Measurements from ENCODE around the gene RHBG. TPM values are rescaled to one million over a fixed set of nuclear protein-coding genes. Genes with fewer than 3 reads are reported as not detected.

The RHBG gene
- total RNA-seq, 4 donors from 2014 or later, result not detected

GRCh38 chr1:156407344-156407743 lies 38.3 kb downstream of the RHBG start:
- H3K27me3 ChIP-seq, result no peaks in the 10 kb centered on the region
- TF ChIP-seq, protein P1, sequence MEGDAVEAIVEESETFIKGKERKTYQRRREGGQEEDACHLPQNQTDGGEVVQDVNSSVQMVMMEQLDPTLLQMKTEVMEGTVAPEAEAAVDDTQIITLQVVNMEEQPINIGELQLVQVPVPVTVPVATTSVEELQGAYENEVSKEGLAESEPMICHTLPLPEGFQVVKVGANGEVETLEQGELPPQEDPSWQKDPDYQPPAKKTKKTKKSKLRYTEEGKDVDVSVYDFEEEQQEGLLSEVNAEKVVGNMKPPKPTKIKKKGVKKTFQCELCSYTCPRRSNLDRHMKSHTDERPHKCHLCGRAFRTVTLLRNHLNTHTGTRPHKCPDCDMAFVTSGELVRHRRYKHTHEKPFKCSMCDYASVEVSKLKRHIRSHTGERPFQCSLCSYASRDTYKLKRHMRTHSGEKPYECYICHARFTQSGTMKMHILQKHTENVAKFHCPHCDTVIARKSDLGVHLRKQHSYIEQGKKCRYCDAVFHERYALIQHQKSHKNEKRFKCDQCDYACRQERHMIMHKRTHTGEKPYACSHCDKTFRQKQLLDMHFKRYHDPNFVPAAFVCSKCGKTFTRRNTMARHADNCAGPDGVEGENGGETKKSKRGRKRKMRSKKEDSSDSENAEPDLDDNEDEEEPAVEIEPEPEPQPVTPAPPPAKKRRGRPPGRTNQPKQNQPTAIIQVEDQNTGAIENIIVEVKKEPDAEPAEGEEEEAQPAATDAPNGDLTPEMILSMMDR (IDR thresholded peaks at IDR 0.05), result no peak
- TF ChIP-seq POLR2A (IDR thresholded peaks at IDR 0.05), result no peak

DNA sequence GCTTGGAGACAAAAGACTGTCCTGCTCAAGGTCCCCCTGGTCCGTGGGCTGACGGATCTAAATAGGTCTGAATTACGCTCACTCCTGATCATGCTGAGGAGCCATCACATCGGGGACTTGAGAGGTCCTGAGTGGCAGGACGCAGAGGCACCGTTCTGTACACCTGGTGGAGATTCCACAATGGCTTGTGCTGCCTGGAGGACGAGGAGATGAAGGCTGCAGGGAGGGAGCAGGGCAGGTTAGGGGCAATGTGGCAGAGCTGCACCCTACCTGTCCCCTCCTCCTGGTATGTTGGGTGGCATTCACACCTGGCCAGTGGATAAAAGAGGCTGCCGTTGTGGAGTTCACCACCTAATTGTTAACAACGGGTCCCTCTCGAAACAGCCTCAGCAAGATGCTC lies 38.7 kb downstream of the RHBG start:
- Histone ChIP-seq H3K9me3 (no peaks in the 10 kb centered on the region), H3K4me3 (replicated peaks in 1 of 3) (no peak overlapping the region), H3K27ac (no peak overlapping the region), H3K27me3 (no peaks in the 10 kb centered on the region), H3K36me3 (no peaks in the 10 kb centered on the region), H3K4me1 (no peaks in the 10 kb centered on the region)
- no peak for DNase-seq
- intact Hi-C loops (cut with DNase I), result no loop called here
- 66 to 69% methylated on average over 7 to 10 of the region's 10 CpGs for WGBS, 2 donors
- TF ChIP-seq, protein P1 (IDR thresholded peaks at IDR 0.05), result no peak
- TF ChIP-seq POLR2A (IDR thresholded peaks at IDR 0.05), result no peak

More at GRCh38 chr1:156407344-156407743, 38.3 kb downstream of the RHBG start:
- Histone ChIP-seq H3K4me1 (no peaks in the 10 kb centered on the region), H3K4me3 (replicated peaks in 1 of 3) (no peak overlapping the region), H3K9me3 (no peaks in the 10 kb centered on the region), H3K27ac (no peak overlapping the region), H3K36me3 (no peaks in the 10 kb centered on the region)
- intact Hi-C loops (cut with DNase I), result no loop called here
- 74 to 85% methylated on average over 4 to 6 of the region's 6 CpGs for WGBS, 2 donors
- DNase-seq, result no peak

DNA sequence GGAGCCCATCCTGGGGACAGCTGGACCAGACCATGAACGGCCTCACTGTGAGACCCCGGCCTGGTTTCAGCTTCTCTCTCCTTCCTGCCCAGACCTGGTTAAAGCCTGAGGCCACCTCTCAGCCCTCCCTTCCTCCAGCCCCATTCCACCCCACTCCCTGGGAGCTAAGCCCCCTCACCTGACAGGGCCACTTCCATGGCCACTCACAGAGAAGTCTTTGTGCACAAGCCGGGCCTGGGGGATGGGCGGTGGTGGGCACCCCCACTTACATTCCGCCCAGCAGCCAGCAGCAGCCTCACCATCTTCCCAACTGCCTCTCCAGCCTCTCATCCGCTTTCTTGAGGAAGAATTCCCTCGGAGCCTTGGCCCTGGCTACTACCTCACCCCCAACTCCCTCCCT lies 40.4 kb downstream of the RHBG start:
- TF ChIP-seq, protein P1 (IDR thresholded peaks at IDR 0.05), result no peak
- no peak for TF ChIP-seq POLR2A (IDR thresholded peaks at IDR 0.05)
- no peaks in the 10 kb centered on the region for H3K27me3 ChIP-seq
- H3K27ac ChIP-seq, result no peak overlapping the region
- H3K36me3 ChIP-seq, result no peaks in the 10 kb centered on the region
- intact Hi-C loops (cut with DNase I), result no loop called here
- H3K4me1 ChIP-seq, result no peaks in the 10 kb centered on the region
- H3K9me3 ChIP-seq, result no peaks in the 10 kb centered on the region
- H3K4me3 ChIP-seq (replicated peaks in 1 of 3), result no peak overlapping the region
- 82 to 88% methylated on average over 7 of the region's 7 CpGs for WGBS, 2 donors
- DNase-seq, result no peak

DNA sequence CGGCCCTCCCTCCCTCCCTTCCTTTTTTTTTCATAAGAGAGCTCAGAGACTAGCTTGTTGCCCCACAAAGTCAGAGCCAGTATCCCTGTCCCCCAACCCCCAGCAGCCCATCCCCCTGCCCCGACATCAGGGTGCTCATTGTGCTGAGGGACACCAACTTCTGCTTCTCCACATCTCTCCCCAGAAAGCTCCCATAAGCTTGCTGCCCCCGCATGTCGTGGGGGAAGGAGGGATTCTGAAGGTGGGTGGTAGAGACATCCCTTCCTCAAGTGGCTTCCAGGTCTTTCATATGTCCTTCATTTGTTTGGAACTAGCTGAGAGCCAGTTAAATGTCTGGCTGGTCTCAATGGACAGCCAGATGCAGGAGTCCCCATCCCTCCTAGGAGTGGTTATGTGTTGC lies 41.2 kb downstream of the RHBG start:
- intact Hi-C loops (cut with DNase I), result no loop called here
- 65 to 82% methylated on average over 4 of the region's 4 CpGs for WGBS, 2 donors
- Histone ChIP-seq H3K36me3 (no peaks in the 10 kb centered on the region), H3K9me3 (no peaks in the 10 kb centered on the region), H3K4me3 (replicated peaks in 1 of 3) (no peak overlapping the region), H3K4me1 (no peaks in the 10 kb centered on the region), H3K27me3 (no peaks in the 10 kb centered on the region), H3K27ac (no peak overlapping the region)
- DNase-seq, result no peak
- no peak for TF ChIP-seq POLR2A (IDR thresholded peaks at IDR 0.05)
- TF ChIP-seq, protein P1 (IDR thresholded peaks at IDR 0.05), result no peak

DNA sequence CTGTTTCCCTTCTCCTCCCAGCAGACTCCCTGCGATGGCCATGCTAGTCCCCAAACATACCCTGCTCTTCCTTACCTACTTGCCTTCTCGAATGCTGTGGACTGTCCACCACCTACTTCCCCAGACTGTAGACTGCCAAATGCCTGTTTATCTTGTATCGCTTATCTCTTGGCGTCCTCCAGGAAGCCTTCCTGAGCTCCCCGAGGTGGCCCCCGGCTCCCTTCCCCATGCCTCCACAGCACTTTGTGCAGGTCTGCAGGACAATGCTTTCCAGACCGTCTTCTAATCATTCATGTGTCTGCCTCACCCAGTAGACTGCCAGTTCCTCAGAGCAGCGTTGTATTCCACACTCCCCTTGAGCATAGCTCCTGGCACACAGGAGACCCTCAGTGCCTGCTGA lies 41.7 kb downstream of the RHBG start:
- TF ChIP-seq, protein P1 (IDR thresholded peaks at IDR 0.05), result no peak
- no peak for TF ChIP-seq POLR2A (IDR thresholded peaks at IDR 0.05)
- DNase-seq, result no peak
- H3K4me1 ChIP-seq, result no peaks in the 10 kb centered on the region
- H3K36me3 ChIP-seq, result no peaks in the 10 kb centered on the region
- no peaks in the 10 kb centered on the region for H3K9me3 ChIP-seq
- 81 to 87% methylated on average over 8 of the region's 8 CpGs for WGBS, 2 donors
- no peak overlapping the region for H3K4me3 ChIP-seq (replicated peaks in 1 of 3)
- H3K27me3 ChIP-seq, result no peaks in the 10 kb centered on the region
- intact Hi-C loops (cut with DNase I), result no loop called here
- H3K27ac ChIP-seq, result no peak overlapping the region
